Panc1 (cell line): Measurements from ENCODE around the gene HUNK. TPM values are rescaled to one million over a fixed set of nuclear protein-coding genes. Genes with fewer than 3 reads are reported as not detected.

ENCODE experiments used
- ATAC-seq: fragments of 200-7000 bp; cut with Tn5 transposase; 2 replicates; pipeline ENCODE4 v1.9.1; 2020; ENCODE audit warnings: mild to moderate bottlenecking, moderate library complexity
- BruUV-seq: library from RNA; stranded (reverse); fragments of 400-500 nt; replicated peaks from 2 replicates; lab custom pipeline; 2021; lab: Mats Ljungman, UMichigan
- CTCF ChIA-PET: fragments of 300-600 bp; sonication (Branson Sonifier 250); formaldehyde crosslinking; loops from one replicate; lab custom pipeline; 2022; ENCODE audit warnings: antibody characterized with exemption; lab: Charles Lee
- POLR2A ChIA-PET: fragments of 300-600 bp; sonication (Branson Sonifier 250); formaldehyde crosslinking; loops from one replicate; lab custom pipeline; 2022; ENCODE audit warnings: antibody characterized with exemption; lab: Charles Lee
- DNase-seq: peaks from one replicate; pipeline ENCODE4 v3.0.0-alpha.2; 2010; ENCODE audit warnings: low read depth, low spot score
- H3K27ac ChIP-seq: 2 replicates; pipeline ENCODE4 v1.5.1; 2011; ENCODE audit warnings: mild to moderate bottlenecking, low read length, inconsistent platforms
- H3K27me3 ChIP-seq: fragments of 200-500 bp; sonication (Bioruptor generic); 2 replicates; pipeline ENCODE4 v1.6.0; 2014; ENCODE audit warnings: low read length, inconsistent platforms; ENCODE audit not compliant: control insufficient read depth, insufficient read depth
- H3K36me3 ChIP-seq: fragments of 200-500 bp; sonication (Bioruptor generic); 2 replicates; pipeline ENCODE4 v1.5.1; 2014; ENCODE audit warnings: inconsistent platforms, mild to moderate bottlenecking, low read length, moderate library complexity; ENCODE audit not compliant: control insufficient read depth, insufficient read depth
- H3K4me1 ChIP-seq: 2 replicates; pipeline ENCODE4 v1.5.1; 2011; ENCODE audit warnings: inconsistent platforms, mild to moderate bottlenecking, low read length, moderate library complexity; ENCODE audit not compliant: control insufficient read depth, insufficient read depth
- H3K4me3 ChIP-seq, 2 experiments: 2 replicates each; pipeline ENCODE4 v1.5.1; 2011 to 2012; ENCODE audit warnings: low read depth in 2 of 2, low read length in 2 of 2, mild to moderate bottlenecking in 2 of 2, inconsistent platforms in 1 of 2, moderate library complexity in 1 of 2
- H3K9me3 ChIP-seq: fragments of 200-500 bp; sonication (Bioruptor generic); 2 replicates; pipeline ENCODE4 v1.5.1; 2014; ENCODE audit warnings: low read depth, mild to moderate bottlenecking, inconsistent platforms, low read length, moderate library complexity; ENCODE audit not compliant: control insufficient read depth, insufficient read depth
- POLR2AphosphoS5 ChIP-seq: IDR thresholded peaks from 2 replicates; pipeline ENCODE4 v1.6.1; 2012; ENCODE audit warnings: mild to moderate bottlenecking, low read depth, low read length, moderate library complexity
- SIN3A ChIP-seq: IDR thresholded peaks from 2 replicates; pipeline ENCODE4 v1.6.1; 2012; ENCODE audit warnings: low read depth, mild to moderate bottlenecking, low read length, moderate library complexity, borderline replicate concordance; ENCODE audit not compliant: insufficient read depth
- TCF7L2 ChIP-seq: IDR thresholded peaks from 2 replicates; pipeline ENCODE4 v1.6.1; 2011; ENCODE audit warnings: mild to moderate bottlenecking, low read depth, low read length, inconsistent platforms
- in situ Hi-C: cut with HindIII; loops from 2 replicates; pipeline ENCODE4 v1.10.0; 2016; ENCODE audit warnings: low sequenced_read_pairs, low pct_unique_long_range_greater_than_20kb
- intact Hi-C: fragments of 100-400 bp; cut with micrococcal nuclease; formaldehyde crosslinking; loops from one replicate; pipeline ENCODE4 v1.10.0; 2022; ENCODE audit not compliant: unreplicated experiment
- total RNA-seq: library from RNA; stranded (reverse); gene quantifications from one replicate; pipeline ENCODE4 v1.2.1, GENCODE V29; 2021; ENCODE audit not compliant: unreplicated experiment
- TF ChIP-seq, protein P1 (sequence below): fragments of 450-650 bp; IDR thresholded peaks from 2 replicates; pipeline ENCODE4 v1.5.1; 2017; ENCODE audit warnings: mild to moderate bottlenecking
- TF ChIP-seq, protein P2 (sequence below), 2 experiments: IDR thresholded peaks; 2 replicates each; pipeline ENCODE4 v1.6.1; 2011 to 2012; ENCODE audit warnings: low read depth in 2 of 2, control low read depth in 1 of 2, low read length in 1 of 2, mild to moderate bottlenecking in 1 of 2, moderate library complexity in 1 of 2; ENCODE audit not compliant: insufficient read depth in 1 of 2

The HUNK gene
- total RNA-seq, 1 experiment from 2014 or later = 0.05 TPM

DNA sequence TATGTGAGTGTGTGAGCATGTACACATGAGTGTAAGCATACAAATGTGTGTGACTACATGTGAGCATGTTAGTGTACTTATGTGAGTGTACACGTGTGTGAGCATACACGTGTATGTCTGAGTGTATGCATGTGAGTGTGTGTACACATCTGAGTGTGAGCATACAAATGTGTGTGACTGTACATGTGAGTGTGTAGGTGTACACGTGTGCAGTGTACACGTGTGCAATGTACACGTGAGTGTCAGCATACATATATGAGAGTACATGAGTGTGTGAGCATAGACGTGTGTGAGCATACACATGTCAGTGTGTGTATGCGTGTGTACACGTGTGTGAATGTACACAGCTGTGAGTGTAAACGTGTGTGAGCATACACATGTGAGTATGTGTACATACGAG is 170.6 kb downstream of the HUNK start:
- DNase-seq (no peak), ATAC-seq (no peak)
- no peaks in the 10 kb centered on the region for H3K4me1 ChIP-seq
- no peak overlapping the region for H3K4me3 ChIP-seq
- ChIA-PET CTCF (no interaction called here), POLR2A (no interaction called here)
- intact Hi-C loops = no loop called here
- TF ChIP-seq, protein P1, sequence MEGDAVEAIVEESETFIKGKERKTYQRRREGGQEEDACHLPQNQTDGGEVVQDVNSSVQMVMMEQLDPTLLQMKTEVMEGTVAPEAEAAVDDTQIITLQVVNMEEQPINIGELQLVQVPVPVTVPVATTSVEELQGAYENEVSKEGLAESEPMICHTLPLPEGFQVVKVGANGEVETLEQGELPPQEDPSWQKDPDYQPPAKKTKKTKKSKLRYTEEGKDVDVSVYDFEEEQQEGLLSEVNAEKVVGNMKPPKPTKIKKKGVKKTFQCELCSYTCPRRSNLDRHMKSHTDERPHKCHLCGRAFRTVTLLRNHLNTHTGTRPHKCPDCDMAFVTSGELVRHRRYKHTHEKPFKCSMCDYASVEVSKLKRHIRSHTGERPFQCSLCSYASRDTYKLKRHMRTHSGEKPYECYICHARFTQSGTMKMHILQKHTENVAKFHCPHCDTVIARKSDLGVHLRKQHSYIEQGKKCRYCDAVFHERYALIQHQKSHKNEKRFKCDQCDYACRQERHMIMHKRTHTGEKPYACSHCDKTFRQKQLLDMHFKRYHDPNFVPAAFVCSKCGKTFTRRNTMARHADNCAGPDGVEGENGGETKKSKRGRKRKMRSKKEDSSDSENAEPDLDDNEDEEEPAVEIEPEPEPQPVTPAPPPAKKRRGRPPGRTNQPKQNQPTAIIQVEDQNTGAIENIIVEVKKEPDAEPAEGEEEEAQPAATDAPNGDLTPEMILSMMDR = no peak
- no peak for TF ChIP-seq POLR2AphosphoS5
- TF ChIP-seq, protein P2, sequence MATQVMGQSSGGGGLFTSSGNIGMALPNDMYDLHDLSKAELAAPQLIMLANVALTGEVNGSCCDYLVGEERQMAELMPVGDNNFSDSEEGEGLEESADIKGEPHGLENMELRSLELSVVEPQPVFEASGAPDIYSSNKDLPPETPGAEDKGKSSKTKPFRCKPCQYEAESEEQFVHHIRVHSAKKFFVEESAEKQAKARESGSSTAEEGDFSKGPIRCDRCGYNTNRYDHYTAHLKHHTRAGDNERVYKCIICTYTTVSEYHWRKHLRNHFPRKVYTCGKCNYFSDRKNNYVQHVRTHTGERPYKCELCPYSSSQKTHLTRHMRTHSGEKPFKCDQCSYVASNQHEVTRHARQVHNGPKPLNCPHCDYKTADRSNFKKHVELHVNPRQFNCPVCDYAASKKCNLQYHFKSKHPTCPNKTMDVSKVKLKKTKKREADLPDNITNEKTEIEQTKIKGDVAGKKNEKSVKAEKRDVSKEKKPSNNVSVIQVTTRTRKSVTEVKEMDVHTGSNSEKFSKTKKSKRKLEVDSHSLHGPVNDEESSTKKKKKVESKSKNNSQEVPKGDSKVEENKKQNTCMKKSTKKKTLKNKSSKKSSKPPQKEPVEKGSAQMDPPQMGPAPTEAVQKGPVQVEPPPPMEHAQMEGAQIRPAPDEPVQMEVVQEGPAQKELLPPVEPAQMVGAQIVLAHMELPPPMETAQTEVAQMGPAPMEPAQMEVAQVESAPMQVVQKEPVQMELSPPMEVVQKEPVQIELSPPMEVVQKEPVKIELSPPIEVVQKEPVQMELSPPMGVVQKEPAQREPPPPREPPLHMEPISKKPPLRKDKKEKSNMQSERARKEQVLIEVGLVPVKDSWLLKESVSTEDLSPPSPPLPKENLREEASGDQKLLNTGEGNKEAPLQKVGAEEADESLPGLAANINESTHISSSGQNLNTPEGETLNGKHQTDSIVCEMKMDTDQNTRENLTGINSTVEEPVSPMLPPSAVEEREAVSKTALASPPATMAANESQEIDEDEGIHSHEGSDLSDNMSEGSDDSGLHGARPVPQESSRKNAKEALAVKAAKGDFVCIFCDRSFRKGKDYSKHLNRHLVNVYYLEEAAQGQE (IDR thresholded peaks at IDR 0.05; ENCODE audit: insufficient read depth in 1 of 2, low read depth in 2 of 2, low read length in 1 of 2) = no peak
- no peak for TF ChIP-seq SIN3A
- no peak for TF ChIP-seq TCF7L2
- BruUV-seq = no TSS peak
- H3K27ac ChIP-seq = no peak overlapping the region
- no peaks in the 10 kb centered on the region for H3K36me3 ChIP-seq
- no peaks in the 10 kb centered on the region for H3K27me3 ChIP-seq
- no peaks in the 10 kb centered on the region for H3K9me3 ChIP-seq
- in situ Hi-C loops = no loop called here

DNA sequence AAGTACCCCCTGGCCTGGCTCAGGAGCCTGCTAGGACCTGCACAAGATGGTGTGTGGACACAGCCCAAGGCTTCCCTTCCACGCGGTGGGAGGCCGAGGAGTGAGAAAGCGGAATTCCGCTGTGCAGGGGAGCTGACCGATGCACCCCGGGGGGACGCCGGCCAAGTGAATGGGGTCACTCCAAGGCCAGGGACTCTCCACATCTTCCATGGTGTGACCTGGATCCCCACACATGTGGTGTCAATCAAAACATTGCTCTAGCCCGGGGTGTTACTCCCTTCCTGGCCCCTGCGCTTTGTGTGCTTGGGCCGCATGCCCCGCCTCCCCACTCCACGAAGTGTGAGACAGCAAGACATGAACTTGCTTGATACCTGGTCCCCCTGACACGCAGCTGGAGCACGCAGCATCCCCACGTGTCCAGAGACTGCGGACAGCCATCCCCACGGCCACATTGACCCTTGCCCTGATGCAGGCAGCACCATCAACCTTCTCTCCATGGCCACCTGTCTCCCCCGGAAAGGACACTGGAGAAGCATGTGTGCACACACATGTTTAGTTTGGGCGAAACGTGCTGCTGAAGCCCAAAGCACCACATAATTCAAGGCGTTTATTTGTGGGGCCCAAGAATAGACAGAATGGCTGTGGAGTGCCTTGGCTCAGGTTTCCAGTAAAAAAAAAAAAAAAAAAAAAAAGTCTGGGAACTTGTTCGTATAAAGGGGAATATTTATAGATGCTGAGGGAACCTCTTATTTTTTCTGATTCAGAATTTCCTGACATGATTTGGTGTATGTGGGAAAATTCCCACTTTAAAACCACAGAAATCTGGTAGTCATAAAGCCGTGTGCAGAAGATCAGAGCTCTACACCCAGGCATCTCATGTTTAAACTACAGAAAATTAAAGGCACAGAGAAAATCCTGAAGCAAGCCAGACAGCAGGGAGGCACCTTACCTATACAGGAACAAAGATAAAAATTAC is 171.7 kb downstream of the HUNK start:
- intact Hi-C loops (no loop called here), in situ Hi-C loops (no loop called here)
- Histone ChIP-seq H3K27me3 (no peaks in the 10 kb centered on the region), H3K36me3 (no peaks in the 10 kb centered on the region), H3K9me3 (no peaks in the 10 kb centered on the region), H3K27ac (no peak overlapping the region), H3K4me1 (no peaks in the 10 kb centered on the region), H3K4me3 (no peak overlapping the region)
- TF ChIP-seq SIN3A (no peak), TCF7L2 (no peak), POLR2AphosphoS5 (no peak)
- TF ChIP-seq, protein P2 (IDR thresholded peaks at IDR 0.05; ENCODE audit: insufficient read depth in 1 of 2, low read depth in 2 of 2, low read length in 1 of 2) = no peak
- TF ChIP-seq, protein P1 = no peak
- DNase-seq (no peak), ATAC-seq (no peak)
- ChIA-PET CTCF (no interaction called here), POLR2A (no interaction called here)
- BruUV-seq = no TSS peak
